ENCODE measurements around the gene CERS6.
A peak's percentile ranks its signal among the peaks of the same experiment; 100 is the strongest.
"Not testable (repeated sequence)": the region's sequence is repeated elsewhere in the genome, so short reads cannot be mapped to it uniquely, and the experiment has no call there.

Gene CERS6

GRCh38 chr2:168649562-168649961 lies 193.5 kb downstream of the CERS6 start:
- no peak for DNase-seq

GRCh38 chr2:168650139-168650538 lies 194.1 kb downstream of the CERS6 start:
- no peak for DNase-seq

GRCh38 chr2:168650781-168651180 lies 194.7 kb downstream of the CERS6 start:
- no peak for DNase-seq

- DNase-seq = no peak
Measured at GRCh38 chr2:168652997-168653921, 197.2 kb downstream of the CERS6 start.

- no peak for DNase-seq
Measured at GRCh38 chr2:168654705-168655104, 198.6 kb downstream of the CERS6 start.

GRCh38 chr2:168655207-168655606 lies 199.1 kb downstream of the CERS6 start:
- DNase-seq = no peak

- not testable (repeated sequence) for DNase-seq
Measured at GRCh38 chr2:168657378-168657777, 201.3 kb downstream of the CERS6 start.

GRCh38 chr2:168658706-168659105 lies 202.6 kb downstream of the CERS6 start:
- DNase-seq = peak; percentile 47

GRCh38 chr2:168660870-168661862 lies 205.1 kb downstream of the CERS6 start:
- DNase-seq = peak; percentile 93

- no peak for DNase-seq
Measured at GRCh38 chr2:168661863-168662256, 205.8 kb downstream of the CERS6 start.

- no peak for DNase-seq
Measured at GRCh38 chr2:168662651-168663208, 206.7 kb downstream of the CERS6 start.

GRCh38 chr2:168663993-168664392 lies 207.9 kb downstream of the CERS6 start:
- DNase-seq = peak; percentile 13

- DNase-seq = not testable (repeated sequence)
Measured at GRCh38 chr2:168664715-168665114, 208.6 kb downstream of the CERS6 start.

- DNase-seq = no peak
Measured at GRCh38 chr2:168666339-168666738, 210.3 kb downstream of the CERS6 start.

- DNase-seq = no peak
Measured at GRCh38 chr2:168667156-168667555, 211.1 kb downstream of the CERS6 start.

GRCh38 chr2:168669151-168669550 lies 213.1 kb downstream of the CERS6 start:
- DNase-seq = no peak

- DNase-seq = no peak
Measured at GRCh38 chr2:168670478-168670877, 214.4 kb downstream of the CERS6 start.

- DNase-seq = no peak
Measured at GRCh38 chr2:168671932-168672331, 215.9 kb downstream of the CERS6 start.

- DNase-seq = peak; percentile 34
Measured at GRCh38 chr2:168673265-168674189, 217.5 kb downstream of the CERS6 start.

- no peak for DNase-seq
Measured at GRCh38 chr2:168678153-168678853, 222.2 kb downstream of the CERS6 start.

GRCh38 chr2:168679081-168679480 lies 223.0 kb downstream of the CERS6 start:
- no peak for DNase-seq
